Epithelial cell of esophagus (primary cell): ENCODE measurements around the gene SORCS2.
A peak's percentile ranks its signal among the peaks of the same experiment; 100 is the strongest.

Experiments used
- DNase-seq: peaks from one replicate; pipeline ENCODE4 v3.0.0; 2010; ENCODE audit warnings: low read depth
- H3K4me3 ChIP-seq: 2 replicates; pipeline ENCODE4 v1.5.1; 2011; ENCODE audit warnings: mild to moderate bottlenecking, low read length, control low read depth
- CTCF ChIP-seq: IDR thresholded peaks from 2 replicates; pipeline ENCODE4 v1.5.1; 2011; ENCODE audit warnings: low read depth, mild to moderate bottlenecking, low read length, control low read depth, inconsistent platforms; ENCODE audit not compliant: insufficient read depth; ENCODE audit errors: missing control alignments

Gene SORCS2

GRCh38 chr4:7429069-7429416, 236.7 kb downstream of the SORCS2 start:
- H3K4me3 ChIP-seq, result no peak overlapping the region
- TF ChIP-seq CTCF, result no peak
- no peak for DNase-seq

- DNase-seq, result no peak
- H3K4me3 ChIP-seq, result no peak overlapping the region
- TF ChIP-seq CTCF, result no peak
Measured at GRCh38 chr4:7429601-7430078, 237.3 kb downstream of the SORCS2 start.

- no peak for DNase-seq
- no peak for TF ChIP-seq CTCF
- no peak overlapping the region for H3K4me3 ChIP-seq
Measured at GRCh38 chr4:7430368-7430964, 238.1 kb downstream of the SORCS2 start.

GRCh38 chr4:7430965-7431695, 238.8 kb downstream of the SORCS2 start:
- DNase-seq, result no peak
- no peak overlapping the region for H3K4me3 ChIP-seq
- no peak for TF ChIP-seq CTCF

GRCh38 chr4:7431696-7432530, 239.6 kb downstream of the SORCS2 start:
- peak; percentile 1 for DNase-seq
- no peak for TF ChIP-seq CTCF
- H3K4me3 ChIP-seq, result no peak overlapping the region

GRCh38 chr4:7432531-7433375, 240.4 kb downstream of the SORCS2 start:
- no peak for DNase-seq
- H3K4me3 ChIP-seq, result no peak overlapping the region
- no peak for TF ChIP-seq CTCF
